ENCODE measurements around the gene MARF1. TPM values are rescaled to one million over a fixed set of nuclear protein-coding genes. Genes with fewer than 3 reads are reported as not detected.

Gene MARF1
- total and polyA plus RNA-seq, 9 of the 15 experiments (the other 6 are each of a cell fraction or from before 2014, with no cell fraction given) = 4.7 to 33.2 (median 11.7) TPM

DNA sequence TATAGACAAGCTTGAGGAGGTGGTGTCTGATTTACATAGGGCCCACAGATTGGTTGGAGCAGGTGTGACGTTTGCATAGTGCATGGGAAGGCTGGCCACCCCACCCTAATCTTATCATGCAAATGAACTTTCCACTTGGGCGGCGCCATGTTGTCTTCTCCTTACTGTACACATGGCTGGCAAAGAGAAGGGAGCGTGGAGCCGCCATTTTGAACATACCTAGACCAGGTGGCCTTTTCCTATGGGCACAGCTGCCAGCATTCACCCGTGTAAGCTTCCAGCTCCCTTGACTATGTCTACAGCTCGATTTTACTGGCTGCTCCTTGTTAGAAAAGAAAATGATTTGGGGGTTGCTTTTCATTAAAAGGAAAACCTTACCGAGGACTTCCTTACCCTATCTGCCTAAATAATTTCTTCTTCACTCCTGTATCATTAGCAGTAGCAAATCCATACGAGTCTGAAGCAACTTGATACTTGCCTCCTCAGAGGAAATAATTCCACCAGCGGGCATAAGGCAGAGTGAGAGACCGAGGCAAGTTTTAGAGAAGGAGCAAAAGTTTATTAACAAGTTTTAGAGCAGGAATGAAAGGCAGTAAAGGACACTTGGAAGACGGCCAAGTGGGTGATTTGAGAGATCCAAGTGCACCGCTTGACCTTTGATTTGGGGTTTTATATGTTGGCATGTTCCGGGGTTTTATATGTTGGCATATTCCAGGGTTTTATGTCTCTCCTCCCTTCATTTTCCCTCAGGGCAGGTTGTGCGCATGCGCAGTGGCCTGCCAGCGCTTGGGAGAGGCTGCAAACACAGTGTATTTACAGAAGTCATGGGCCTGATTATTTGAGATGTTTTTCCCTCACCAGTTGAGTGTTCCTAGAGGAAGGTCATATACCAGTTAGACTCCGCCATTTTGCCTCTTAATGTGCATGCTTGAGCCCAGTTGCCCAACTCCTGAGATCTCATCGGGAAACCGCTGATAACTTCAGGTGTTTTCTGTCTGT lies 65.7 kb downstream of the MARF1 start (continued):
- no peak for TF ChIP-seq NKRF (IDR thresholded peaks at IDR 0.05; ENCODE audit: borderline replicate concordance)
- TF ChIP-seq NFIC (IDR thresholded peaks at IDR 0.05) = peak; percentile 87
- TF ChIP-seq CBFA2T3 (IDR thresholded peaks at IDR 0.05) = no peak
- TF ChIP-seq SMAD1 (IDR thresholded peaks at IDR 0.05; ENCODE audit: low read depth, low read length, partially characterized antibody) = no peak
- peak; percentile 44 for TF ChIP-seq CHD1 (IDR thresholded peaks at IDR 0.05; ENCODE audit: low read length)
- no peak for TF ChIP-seq HDAC8 (tag; IDR thresholded peaks at IDR 0.05)
- no peak for TF ChIP-seq SP1 (CRISPR knock-in tag; IDR thresholded peaks at IDR 0.05)
- TF ChIP-seq DMBX1 (CRISPR knock-in tag; IDR thresholded peaks at IDR 0.05; ENCODE audit: borderline replicate concordance) = peak; percentile 61; the same call in 1 of the 2 replicates
- TF ChIP-seq BRD4 (IDR thresholded peaks at IDR 0.05) = peak; percentile 96
- TF ChIP-seq, protein P1, sequence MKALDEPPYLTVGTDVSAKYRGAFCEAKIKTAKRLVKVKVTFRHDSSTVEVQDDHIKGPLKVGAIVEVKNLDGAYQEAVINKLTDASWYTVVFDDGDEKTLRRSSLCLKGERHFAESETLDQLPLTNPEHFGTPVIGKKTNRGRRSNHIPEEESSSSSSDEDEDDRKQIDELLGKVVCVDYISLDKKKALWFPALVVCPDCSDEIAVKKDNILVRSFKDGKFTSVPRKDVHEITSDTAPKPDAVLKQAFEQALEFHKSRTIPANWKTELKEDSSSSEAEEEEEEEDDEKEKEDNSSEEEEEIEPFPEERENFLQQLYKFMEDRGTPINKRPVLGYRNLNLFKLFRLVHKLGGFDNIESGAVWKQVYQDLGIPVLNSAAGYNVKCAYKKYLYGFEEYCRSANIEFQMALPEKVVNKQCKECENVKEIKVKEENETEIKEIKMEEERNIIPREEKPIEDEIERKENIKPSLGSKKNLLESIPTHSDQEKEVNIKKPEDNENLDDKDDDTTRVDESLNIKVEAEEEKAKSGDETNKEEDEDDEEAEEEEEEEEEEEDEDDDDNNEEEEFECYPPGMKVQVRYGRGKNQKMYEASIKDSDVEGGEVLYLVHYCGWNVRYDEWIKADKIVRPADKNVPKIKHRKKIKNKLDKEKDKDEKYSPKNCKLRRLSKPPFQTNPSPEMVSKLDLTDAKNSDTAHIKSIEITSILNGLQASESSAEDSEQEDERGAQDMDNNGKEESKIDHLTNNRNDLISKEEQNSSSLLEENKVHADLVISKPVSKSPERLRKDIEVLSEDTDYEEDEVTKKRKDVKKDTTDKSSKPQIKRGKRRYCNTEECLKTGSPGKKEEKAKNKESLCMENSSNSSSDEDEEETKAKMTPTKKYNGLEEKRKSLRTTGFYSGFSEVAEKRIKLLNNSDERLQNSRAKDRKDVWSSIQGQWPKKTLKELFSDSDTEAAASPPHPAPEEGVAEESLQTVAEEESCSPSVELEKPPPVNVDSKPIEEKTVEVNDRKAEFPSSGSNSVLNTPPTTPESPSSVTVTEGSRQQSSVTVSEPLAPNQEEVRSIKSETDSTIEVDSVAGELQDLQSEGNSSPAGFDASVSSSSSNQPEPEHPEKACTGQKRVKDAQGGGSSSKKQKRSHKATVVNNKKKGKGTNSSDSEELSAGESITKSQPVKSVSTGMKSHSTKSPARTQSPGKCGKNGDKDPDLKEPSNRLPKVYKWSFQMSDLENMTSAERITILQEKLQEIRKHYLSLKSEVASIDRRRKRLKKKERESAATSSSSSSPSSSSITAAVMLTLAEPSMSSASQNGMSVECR (CRISPR knock-in tag; IDR thresholded peaks at IDR 0.05) = no peak
- no peak for TF ChIP-seq MIER1 (IDR thresholded peaks at IDR 0.05; ENCODE audit: low read depth)
- no peak for TF ChIP-seq MAFG (tag; conservative IDR thresholded peaks at IDR 0.05)
- peak; percentile 85 for TF ChIP-seq CREM (IDR thresholded peaks at IDR 0.05; ENCODE audit: low read depth)
- no peak for TF ChIP-seq SLC30A9 (CRISPR knock-in tag; IDR thresholded peaks at IDR 0.05)
- peak; percentile 100 for TF ChIP-seq MYC (IDR thresholded peaks at IDR 0.05; ENCODE audit: low read depth, low read length)
- TF ChIP-seq MYC (CRISPR knock-in tag; IDR thresholded peaks at IDR 0.05; ENCODE audit: borderline replicate concordance, low read depth) = peak; percentile 95
- TF ChIP-seq ZNF583 (CRISPR knock-in tag; IDR thresholded peaks at IDR 0.05) = no peak
- no peak for TF ChIP-seq SUPT5H (IDR thresholded peaks at IDR 0.05)
- TF ChIP-seq ZNF280B (CRISPR knock-in tag; IDR thresholded peaks at IDR 0.05) = no peak
- TF ChIP-seq HMBOX1 (IDR thresholded peaks at IDR 0.05) = no peak
